Tibial nerve (tissue), 4 donors: Measurements from ENCODE around the gene TOM1L2.

Experiments
- CTCF ChIP-seq, 5 experiments: fragments of 200-600 bp in 3 of 5; fragments of 450-650 bp in 2 of 5; sonication (generic) in 3 of 5; IDR thresholded peaks; one replicate each; pipeline ENCODE4 v1.5.1; 2016 to 2019; ENCODE audit warnings: antibody characterized with exemption in 5 of 5, mild to moderate bottlenecking in 3 of 5, moderate library complexity in 2 of 5
- EP300 ChIP-seq, 2 donors: sonication (generic); formaldehyde crosslinking; IDR thresholded peaks; one replicate each; pipeline ENCODE4 v1.6.1; 2017; ENCODE audit warnings: antibody characterized with exemption in 2 of 2, mild to moderate bottlenecking in 1 of 2
- POLR2A ChIP-seq, 2 donors: fragments of 450-650 bp; IDR thresholded peaks; one replicate each; pipeline ENCODE4 v1.6.1; 2017; ENCODE audit warnings: antibody characterized with exemption in 2 of 2, mild to moderate bottlenecking in 2 of 2, moderate library complexity in 2 of 2

- TF ChIP-seq CTCF (IDR thresholded peaks at IDR 0.05) = no peak
- TF ChIP-seq POLR2A (IDR thresholded peaks at IDR 0.05) = no peak
- no peak for TF ChIP-seq EP300 (IDR thresholded peaks at IDR 0.05)
Measured at GRCh38 chr17:17842111-17842876, 129.9 kb downstream of the TOM1L2 start.
